ENCODE results near the gene UNC50.

DNA sequence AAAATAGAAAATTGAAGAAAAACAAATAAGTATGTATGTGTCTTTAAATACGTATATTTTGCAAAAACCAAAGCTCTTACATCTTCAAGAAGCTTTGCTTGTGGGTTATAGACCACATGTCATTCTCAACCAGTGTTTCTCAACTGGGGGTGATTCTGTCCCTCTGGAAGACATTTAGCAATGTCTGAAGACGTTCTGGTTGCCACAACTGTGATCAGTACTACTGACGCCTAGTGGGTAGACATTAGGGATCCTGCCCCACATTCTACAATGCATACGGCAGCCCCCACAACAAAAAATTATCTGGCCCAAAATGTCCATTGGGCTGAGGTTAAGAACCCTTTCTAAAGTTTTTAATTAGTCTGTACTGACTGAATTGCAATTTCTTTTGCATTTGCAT is 48.4 kb downstream of the UNC50 start:
- TF ChIP-seq, protein P1, sequence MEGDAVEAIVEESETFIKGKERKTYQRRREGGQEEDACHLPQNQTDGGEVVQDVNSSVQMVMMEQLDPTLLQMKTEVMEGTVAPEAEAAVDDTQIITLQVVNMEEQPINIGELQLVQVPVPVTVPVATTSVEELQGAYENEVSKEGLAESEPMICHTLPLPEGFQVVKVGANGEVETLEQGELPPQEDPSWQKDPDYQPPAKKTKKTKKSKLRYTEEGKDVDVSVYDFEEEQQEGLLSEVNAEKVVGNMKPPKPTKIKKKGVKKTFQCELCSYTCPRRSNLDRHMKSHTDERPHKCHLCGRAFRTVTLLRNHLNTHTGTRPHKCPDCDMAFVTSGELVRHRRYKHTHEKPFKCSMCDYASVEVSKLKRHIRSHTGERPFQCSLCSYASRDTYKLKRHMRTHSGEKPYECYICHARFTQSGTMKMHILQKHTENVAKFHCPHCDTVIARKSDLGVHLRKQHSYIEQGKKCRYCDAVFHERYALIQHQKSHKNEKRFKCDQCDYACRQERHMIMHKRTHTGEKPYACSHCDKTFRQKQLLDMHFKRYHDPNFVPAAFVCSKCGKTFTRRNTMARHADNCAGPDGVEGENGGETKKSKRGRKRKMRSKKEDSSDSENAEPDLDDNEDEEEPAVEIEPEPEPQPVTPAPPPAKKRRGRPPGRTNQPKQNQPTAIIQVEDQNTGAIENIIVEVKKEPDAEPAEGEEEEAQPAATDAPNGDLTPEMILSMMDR (IDR thresholded peaks at IDR 0.05; ENCODE audit: low read depth, low read length) = peak; percentile 33
- TF ChIP-seq POLR2A (IDR thresholded peaks at IDR 0.05; ENCODE audit: extremely low read depth, insufficient read length) = no peak
- TF ChIP-seq, protein P2, sequence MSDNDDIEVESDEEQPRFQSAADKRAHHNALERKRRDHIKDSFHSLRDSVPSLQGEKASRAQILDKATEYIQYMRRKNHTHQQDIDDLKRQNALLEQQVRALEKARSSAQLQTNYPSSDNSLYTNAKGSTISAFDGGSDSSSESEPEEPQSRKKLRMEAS (IDR thresholded peaks at IDR 0.05; ENCODE audit: low read depth, low read length) = peak; percentile 85
